ENCODE results near the gene PPP4R3A. TPM values are rescaled to one million over a fixed set of nuclear protein-coding genes. Genes with fewer than 3 reads are reported as not detected.
"Not testable (repeated sequence)": the region's sequence is repeated elsewhere in the genome, so short reads cannot be mapped to it uniquely, and the experiment has no call there.

Gene PPP4R3A
- total RNA-seq: 131 and 136 TPM in 2 replicates

DNA sequence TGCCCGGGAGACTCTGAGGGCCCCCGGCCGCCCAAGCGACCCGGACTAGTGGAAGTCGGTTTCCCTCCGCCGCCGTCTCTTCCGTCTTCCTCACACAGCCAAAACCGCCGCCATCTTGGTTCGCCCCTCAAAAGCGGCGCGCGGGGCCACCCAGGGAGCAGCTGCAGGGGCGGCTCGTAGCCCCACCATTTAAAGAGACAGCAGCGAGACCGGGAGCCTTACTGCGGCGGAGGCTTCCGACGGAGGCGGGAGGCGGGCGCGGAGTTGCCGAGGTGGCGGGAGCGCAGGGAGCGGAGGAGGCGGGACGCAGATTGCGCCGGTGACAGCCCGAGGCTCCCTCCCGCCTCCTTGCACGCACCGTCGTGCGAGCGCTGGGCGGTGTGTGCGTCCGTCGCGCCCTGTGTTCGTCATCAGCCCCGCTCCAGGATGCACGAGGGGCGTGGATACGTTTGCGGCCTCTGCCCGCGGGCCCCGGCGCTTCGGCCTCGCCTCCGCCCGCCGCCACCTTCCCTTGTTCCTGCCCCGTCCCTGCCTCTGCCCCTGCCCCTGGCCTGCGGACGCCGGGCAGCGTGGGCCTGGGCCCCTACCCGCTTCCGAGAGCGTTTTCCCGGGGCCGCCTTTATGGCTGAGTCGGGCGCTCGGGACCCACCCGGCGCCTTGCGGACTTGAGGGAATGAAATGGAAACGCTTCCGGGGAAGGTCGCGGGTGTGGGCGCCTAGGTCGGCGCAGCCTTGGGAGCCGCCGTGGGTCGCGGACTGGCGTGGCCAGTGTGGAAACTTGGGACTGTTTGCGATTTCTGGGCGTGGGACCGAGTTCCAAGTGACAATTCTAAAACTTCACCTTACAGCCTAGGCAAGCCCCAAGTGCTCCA is at the start of gene PPP4R3A:
TSS of gene PPP4R3A (minus strand) at position 140 of the 872 bp plus-strand sequence. CDS start 663 bp downstream, outside the sequence.
- intact Hi-C loops (cut with micrococcal nuclease): loop anchor here (1.0 to 10.0 kb wide), 6 partner anchors 16 to 1113 kb away; partner anchors contain the start of genes ATXN3, CALM1 and TRIP11

- intact Hi-C loops (cut with micrococcal nuclease): no loop called here
These were observed 45.4 kb upstream of the PPP4R3A start for GRCh38 chr14:91555531-91555930.

DNA sequence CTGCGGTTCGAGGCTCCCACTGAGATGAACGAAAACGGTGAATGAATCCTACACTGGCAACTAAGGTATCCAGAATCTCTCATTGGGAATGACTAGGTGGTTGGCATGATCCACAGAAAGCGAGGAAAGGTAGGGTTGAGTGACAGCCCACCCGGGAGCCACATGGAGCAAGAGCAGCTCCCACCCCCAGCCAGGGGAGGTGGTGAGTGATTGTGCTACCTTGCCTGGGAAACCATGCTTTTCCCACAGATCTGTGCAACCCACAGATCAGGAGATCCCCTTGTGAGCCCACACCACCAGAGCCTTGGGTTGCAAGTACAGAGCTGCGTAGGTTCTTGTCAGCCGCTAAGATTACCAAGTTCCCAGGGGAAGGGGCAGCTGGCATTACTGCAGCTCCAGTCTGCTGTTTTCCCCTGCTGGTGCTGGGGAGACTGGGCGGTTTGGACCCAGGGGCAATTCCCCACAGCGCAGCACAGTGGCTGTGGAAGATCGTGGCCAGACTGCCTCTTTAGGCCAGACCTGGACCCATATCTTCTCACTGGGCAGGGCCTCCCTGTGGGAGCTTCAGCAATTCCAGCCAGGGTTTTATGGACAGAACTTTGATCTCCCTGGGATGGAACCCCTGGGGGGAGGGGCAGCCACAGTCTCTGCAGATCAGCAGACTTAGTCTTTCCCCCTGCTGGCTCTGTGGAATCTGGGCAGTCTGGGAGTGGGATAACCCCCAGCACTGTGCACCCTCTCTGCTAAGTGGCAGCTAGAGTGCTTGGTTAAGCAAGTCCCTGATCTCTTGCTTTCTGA is 44.6 kb upstream of the PPP4R3A start:
- intact Hi-C loops (cut with micrococcal nuclease): no loop called here

- intact Hi-C loops (cut with micrococcal nuclease): no loop called here
These were observed 38.0 kb upstream of the PPP4R3A start for GRCh38 chr14:91548108-91548507.

DNA sequence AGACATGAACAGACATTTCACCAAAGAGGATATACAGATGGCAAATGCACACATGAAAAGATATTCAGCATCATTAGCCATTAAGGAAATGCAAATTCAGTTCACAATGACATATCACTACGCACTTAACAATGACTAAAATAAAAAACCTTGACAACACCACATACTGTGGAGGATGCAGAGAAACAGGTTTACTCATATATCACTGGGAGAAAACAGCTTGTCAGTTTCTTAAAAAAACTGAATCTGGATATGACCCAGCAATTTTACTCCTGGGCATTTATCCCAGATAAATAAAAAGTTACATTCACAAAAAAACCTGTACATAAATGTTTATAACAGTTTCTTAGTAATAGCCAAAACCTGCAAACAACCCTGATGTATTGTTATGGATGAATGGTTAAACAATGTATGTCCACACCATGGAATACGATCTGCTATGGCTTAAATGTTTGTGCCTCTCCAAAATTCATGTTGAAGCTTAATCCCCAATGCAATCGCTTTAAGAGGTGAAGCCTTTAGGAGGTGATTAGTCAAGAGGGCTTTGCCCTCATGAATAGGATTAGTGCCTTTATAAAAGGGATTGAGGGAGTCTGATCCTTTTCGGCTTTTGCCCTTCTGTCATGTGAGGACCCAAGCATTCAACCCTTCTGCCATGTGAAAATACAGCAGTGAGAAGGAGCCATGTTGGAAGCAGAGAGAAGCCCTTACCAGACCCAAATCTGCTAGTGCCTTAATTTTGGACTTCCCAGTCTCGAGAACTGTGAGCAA is 36.0 kb upstream of the PPP4R3A start:
- intact Hi-C loops (cut with micrococcal nuclease): no loop called here

GRCh38 chr14:91545204-91545603 is 35.1 kb upstream of the PPP4R3A start:
- intact Hi-C loops (cut with micrococcal nuclease): no loop called here

GRCh38 chr14:91536327-91536726 is 26.2 kb upstream of the PPP4R3A start:
- intact Hi-C loops (cut with micrococcal nuclease): no loop called here

DNA sequence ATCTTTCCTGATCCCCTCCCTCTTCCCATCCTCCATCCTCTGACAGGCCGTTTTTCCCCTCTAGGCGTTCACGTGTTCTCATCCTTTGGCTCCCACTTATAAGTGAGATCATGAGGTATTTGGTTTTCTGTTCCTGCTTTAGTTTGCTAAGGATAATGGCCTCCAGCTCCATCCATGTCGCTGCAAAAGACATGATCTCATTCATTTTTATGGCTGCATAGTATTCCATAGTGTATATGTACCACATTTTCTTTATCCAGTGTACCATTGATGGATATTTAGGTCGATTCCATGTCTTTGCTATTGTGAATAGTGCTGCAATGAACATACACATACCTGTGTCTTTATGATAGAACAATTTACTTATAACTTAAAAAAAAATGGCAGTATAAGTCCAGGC is 23.9 kb upstream of the PPP4R3A start:
- intact Hi-C loops (cut with micrococcal nuclease): not testable (repeated sequence)

GRCh38 chr14:91533623-91534022 is 23.5 kb upstream of the PPP4R3A start:
- intact Hi-C loops (cut with micrococcal nuclease): no loop called here

DNA sequence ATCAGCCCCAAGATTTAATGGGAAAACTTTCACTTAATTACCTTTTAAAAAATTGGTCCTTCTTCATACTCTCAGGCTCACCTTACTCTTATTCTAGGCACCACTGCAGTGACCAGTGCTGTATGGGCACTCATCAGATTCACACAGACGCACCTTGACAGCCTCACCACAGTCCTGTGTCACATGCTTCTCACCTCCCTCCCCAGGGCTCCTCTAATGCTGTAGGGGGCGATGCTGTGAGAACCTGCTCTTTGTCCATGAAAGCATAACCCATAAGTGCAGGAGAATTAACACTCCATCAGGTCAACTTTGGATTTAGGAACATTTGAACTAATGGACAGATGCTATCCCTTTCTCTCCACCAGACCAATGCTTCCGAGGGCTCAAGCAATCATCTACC is 13.9 kb upstream of the PPP4R3A start:
- intact Hi-C loops (cut with micrococcal nuclease): no loop called here

DNA sequence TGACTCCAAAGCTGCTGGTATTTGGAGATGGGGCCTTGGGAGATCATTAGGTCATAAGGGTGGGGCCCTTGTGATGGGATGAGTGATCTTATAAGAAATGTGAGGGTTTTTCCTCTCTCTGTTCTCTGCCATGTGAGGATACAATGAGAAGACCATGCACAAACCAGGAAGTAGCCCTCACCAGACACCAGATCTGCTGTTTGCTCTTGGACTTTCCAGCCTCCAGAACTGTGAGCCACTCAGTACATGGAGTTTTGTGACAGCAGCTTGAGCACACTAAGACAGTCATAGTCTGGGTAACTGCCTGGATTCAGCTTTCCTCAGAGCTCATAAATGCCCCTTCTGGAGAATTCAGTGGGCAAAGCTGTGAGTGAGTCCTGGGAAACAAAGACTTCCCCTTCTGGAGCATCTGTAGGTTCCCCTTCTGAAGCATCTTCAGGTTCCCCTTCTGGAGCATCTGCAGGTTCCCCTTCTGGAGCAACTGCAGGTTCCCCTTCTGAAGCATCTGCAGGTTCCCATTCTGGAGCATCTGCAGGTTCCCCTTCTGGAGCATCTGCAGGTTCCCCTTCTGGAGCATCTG is 11.0 kb upstream of the PPP4R3A start:
- intact Hi-C loops (cut with micrococcal nuclease): no loop called here

- intact Hi-C loops (cut with micrococcal nuclease): no loop called here
These were observed 10.0 kb upstream of the PPP4R3A start for GRCh38 chr14:91520138-91520537.

DNA sequence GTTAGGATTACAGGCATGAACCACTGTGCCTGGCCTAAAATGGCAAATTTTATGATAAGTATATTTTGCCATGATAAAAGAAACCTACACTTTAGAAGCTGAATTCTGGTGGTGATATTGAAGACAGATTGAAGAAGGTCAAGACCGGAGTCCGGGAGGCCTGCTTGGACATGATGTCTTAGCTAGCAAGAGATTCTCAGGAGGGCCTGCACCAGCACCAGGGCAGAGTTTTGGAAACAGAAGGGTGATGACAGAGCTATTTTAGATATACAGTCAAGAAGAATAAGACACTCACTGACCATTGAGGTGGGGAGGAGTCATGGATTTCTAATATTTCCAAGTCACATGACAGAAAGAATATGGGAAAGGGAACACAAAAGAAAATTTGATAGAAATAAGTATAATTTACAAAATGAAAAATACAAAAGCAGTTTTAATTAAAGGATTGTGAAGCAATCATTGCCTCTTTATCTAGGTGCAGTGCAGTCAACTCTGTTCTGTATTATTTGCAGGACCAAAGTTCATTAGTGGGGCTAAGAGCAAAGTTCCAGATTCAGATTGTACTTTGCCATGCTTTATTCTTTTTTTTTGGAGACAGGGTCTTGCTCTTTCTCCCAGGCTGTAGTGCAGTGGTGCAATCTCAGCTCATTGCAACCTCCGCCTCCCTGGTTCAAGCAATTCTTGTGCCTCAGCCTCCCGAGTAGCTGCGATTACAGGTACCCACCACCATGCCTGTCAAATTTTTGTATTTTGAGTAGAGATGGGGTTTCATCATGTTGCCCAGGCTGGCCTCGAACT is 9.3 kb upstream of the PPP4R3A start:
- intact Hi-C loops (cut with micrococcal nuclease): loop anchor here (10.0 kb wide), 1 partner anchor 585 kb away; the partner anchor contains the start of gene ATXN3

DNA sequence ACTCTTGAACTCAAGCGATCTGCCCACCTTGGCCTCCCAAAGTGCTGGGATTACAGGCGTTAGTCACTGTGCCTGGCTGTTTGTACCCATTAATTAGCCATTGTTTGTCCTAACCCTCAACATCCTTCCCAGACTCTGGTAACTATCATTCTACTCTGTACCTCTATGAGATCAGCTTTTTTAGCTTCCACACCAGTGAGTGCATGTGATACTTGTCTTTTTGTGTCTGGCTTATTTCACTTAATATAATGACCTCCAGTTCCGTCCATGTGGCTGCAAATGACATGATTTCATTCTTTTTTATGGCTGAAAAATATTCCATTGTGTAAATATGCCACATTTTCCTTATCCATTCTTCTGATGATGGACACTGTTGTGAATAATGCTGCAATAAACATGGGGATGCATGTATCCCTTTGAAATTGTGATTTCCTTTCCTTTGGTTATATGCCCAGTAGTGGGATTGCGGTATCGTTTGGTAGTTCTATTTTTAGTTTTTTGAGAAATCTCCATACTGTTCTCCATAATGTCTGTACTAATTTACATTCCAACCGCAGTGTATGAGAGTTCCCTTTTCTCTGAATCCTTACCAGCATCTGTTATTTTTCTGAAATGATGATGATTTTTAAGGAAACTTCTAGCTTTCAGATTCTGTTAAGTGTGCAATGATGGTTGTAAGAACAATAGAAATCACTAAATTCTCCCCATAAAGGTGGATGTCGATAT is 6.7 kb upstream of the PPP4R3A start:
- intact Hi-C loops (cut with micrococcal nuclease): loop anchor here (10.0 kb wide), 1 partner anchor 588 kb away; the partner anchor contains the start of gene ATXN3

DNA sequence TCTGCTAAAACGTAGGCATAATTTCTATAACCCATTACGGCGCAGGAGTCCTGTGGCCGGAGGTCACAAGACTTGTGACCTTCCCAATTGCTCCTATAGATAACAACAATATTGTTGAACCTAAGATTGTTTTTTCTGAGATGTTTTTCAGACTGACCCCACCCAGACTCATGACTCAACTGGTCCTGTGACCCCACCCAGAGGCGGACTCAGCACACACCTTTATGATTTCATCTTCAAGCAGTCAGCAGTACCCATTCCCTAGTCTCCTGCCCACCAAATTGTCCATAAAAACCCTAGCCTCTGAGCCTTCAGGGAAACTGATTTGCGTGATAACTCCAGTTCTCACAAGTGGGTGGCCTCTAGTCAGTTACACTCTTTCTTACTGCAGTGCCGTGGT is 5.9 kb upstream of the PPP4R3A start:
- intact Hi-C loops (cut with micrococcal nuclease): loop anchor here (10.0 kb wide), 1 partner anchor 589 kb away; the partner anchor contains the start of gene ATXN3

- intact Hi-C loops (cut with micrococcal nuclease): loop anchor here (2.0 to 10.0 kb wide), 5 partner anchors 16 to 1114 kb away; partner anchors contain the start of genes ATXN3 and CALM1
These were observed 903 bp upstream of the PPP4R3A start for GRCh38 chr14:91511043-91511383.

DNA sequence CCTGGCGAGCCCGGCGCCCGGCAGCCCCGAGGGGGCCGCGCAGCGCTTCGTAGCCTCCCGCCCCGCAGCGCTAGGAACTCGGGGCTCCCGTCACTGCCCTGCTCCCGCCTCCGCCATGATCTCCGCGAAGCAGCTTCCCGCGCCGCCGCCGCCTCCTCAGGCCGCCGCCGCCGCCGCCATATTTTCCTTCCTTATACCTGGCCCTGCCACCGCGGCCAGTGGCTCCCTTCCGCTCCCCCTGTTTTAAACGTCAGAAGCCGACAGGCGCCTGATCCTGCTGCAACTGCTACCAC is 286 bp downstream of the PPP4R3A start:
- intact Hi-C loops (cut with micrococcal nuclease): loop anchor here (1.0 to 10.0 kb wide), 6 partner anchors 15 to 1113 kb away; partner anchors contain the start of genes ATXN3, CALM1 and TRIP11

DNA sequence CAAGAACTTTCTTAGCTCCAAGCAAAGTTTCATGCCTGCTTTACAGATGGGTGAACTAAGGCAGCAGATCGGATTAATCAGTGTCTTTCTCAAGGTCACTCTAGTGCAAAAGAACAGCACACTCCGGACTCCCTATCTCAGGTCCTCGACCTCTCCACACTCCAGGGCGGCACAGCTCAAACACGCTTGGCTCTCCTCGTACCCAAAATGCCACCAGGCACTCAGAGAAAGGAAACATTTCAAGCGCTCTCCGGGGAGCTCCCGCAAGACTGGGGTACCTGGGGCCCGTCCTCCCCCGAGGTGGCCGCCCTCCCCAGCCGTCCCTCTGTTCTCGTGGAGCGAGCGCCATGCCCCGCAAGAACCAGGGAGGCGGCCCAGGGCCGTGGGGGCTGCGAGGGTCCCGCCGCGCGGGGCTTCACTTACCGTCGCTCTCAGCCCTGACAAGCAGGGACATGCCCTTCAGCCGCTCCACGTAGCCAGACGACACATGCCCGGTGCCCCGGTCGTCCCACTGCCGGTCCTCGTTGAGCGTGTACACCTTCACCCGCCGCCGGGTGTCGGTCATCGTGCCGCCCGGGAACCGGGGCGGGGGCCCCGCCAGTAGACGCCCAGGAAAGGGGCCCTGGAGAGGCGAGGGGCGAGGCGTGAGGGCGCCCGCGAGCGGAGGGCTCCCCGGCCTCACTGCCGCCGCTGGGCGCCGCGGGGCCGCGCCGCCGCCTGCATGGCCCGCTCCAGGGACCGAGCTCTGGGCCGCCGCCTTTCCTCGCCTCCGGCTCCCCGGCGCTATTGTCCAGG is 830 bp downstream of the PPP4R3A start:
- intact Hi-C loops (cut with micrococcal nuclease): no loop called here

DNA sequence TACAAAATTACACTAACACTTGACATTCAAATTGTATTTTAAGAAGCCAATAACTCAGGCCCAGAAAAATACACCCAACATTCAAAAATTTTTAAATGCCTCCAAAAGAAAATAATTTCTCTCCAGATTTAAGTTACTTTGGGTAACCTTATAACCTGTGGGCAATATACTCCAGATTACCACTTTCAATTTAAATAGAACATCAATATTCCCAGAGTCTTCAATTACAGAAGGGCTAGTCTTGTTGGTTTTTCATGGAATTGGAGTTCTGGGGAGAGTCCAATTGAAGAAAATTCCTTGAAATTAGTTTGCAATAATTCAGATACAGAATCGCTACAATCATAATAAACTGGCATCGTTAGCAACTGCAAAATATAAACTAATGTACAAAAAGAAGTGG is 2.0 kb downstream of the PPP4R3A start:
- intact Hi-C loops (cut with micrococcal nuclease): no loop called here

Measured in T-helper 2 cell treated with Interferon-gamma antibody and Interleukin-4, amounts not matched to agents 100 ng/mL and 5 ng/mL, for 36 hours (primary cell).